GM18868 (cell line): ENCODE data around the gene CATSPER3.

Source experiments
- ATAC-seq: cut with Tn5 transposase; IDR thresholded peaks from one replicate; pipeline ENCODE4 v1.9.1; 2021; ENCODE audit warnings: mild to moderate bottlenecking, moderate library complexity; ENCODE audit not compliant: unreplicated experiment

Gene CATSPER3

GRCh38 chr5:135009736-135010501 is 42.2 kb downstream of the CATSPER3 start:
- no peak for ATAC-seq

- no peak for ATAC-seq
These were observed 43.0 kb downstream of the CATSPER3 start for GRCh38 chr5:135010502-135011354.

GRCh38 chr5:135011355-135012032 is 43.8 kb downstream of the CATSPER3 start:
- ATAC-seq: no peak

- no peak for ATAC-seq
These were observed 44.4 kb downstream of the CATSPER3 start for GRCh38 chr5:135012033-135012588.

- no peak for ATAC-seq
These were observed 45.3 kb downstream of the CATSPER3 start for GRCh38 chr5:135012951-135013391.

GRCh38 chr5:135013445-135013844 is 45.7 kb downstream of the CATSPER3 start:
- no peak for ATAC-seq

- no peak for ATAC-seq
These were observed 46.4 kb downstream of the CATSPER3 start for GRCh38 chr5:135013947-135014570.

- ATAC-seq: no peak
These were observed 48.2 kb downstream of the CATSPER3 start for GRCh38 chr5:135015942-135016341.

GRCh38 chr5:135016861-135017290 is 49.2 kb downstream of the CATSPER3 start:
- ATAC-seq: no peak

GRCh38 chr5:135018457-135018856 is 50.8 kb downstream of the CATSPER3 start:
- ATAC-seq: no peak

- no peak for ATAC-seq
These were observed 51.6 kb downstream of the CATSPER3 start for GRCh38 chr5:135019314-135019713.

- ATAC-seq: no peak
These were observed 52.6 kb downstream of the CATSPER3 start for GRCh38 chr5:135020111-135020895.

GRCh38 chr5:135024956-135025729 is 57.4 kb downstream of the CATSPER3 start:
- ATAC-seq: no peak

GRCh38 chr5:135025730-135026644 is 58.3 kb downstream of the CATSPER3 start:
- ATAC-seq: no peak

GRCh38 chr5:135026645-135027265 is 59.0 kb downstream of the CATSPER3 start:
- no peak for ATAC-seq

- ATAC-seq: no peak
These were observed 59.6 kb downstream of the CATSPER3 start for GRCh38 chr5:135027266-135027696.
